OCI-LY3 (cell line): ENCODE measurements around the gene SLC8A1.

ENCODE experiments used
- H2AFZ ChIP-seq: fragments of 200-600, 300-600 bp; shearing (Covaris generic); 2 replicates; pipeline ENCODE4 v1.6.0; 2014; ENCODE audit warnings: antibody characterized with exemption, low read depth, low read length
- H3K27ac ChIP-seq: fragments of 200-600, 300-600 bp; sonication (generic); 2 replicates; pipeline ENCODE4 v1.5.1; 2014; ENCODE audit warnings: mild to moderate bottlenecking, low read length, moderate library complexity, mixed read lengths
- H3K27me3 ChIP-seq: fragments of 200-600, 300-600 bp; sonication (generic); 2 replicates; pipeline ENCODE4 v1.6.1; 2014; ENCODE audit warnings: low read depth, low read length, mixed read lengths
- H3K36me3 ChIP-seq: fragments of 200-600, 300-600 bp; sonication (generic); replicated peaks from 2 replicates; pipeline ENCODE3; 2014; ENCODE audit warnings: low read depth, low read length, mixed read lengths
- H3K4me1 ChIP-seq: fragments of 300-600, 200-600 bp; sonication (generic); 2 replicates; pipeline ENCODE4 v1.6.1; 2014; ENCODE audit warnings: low read length, mixed read lengths
- H3K4me2 ChIP-seq: fragments of 200-600, 300-600 bp; sonication (generic); 2 replicates; pipeline ENCODE4 v1.6.1; 2014; ENCODE audit warnings: low read length, mixed read lengths
- H3K4me3 ChIP-seq: fragments of 300-600, 200-600 bp; sonication (generic); 2 replicates; pipeline ENCODE4 v1.5.1; 2014; ENCODE audit warnings: antibody characterized with exemption, mild to moderate bottlenecking, low read length, moderate library complexity
- H3K79me2 ChIP-seq: fragments of 300-600, 200-600 bp; shearing (Covaris generic); 2 replicates; pipeline ENCODE4 v1.6.1; 2014; ENCODE audit warnings: mild to moderate bottlenecking, low read length, mixed read lengths
- H3K9ac ChIP-seq: fragments of 300-600, 200-600 bp; shearing (Covaris generic); 2 replicates; pipeline ENCODE4 v1.6.0; 2014; ENCODE audit warnings: mild to moderate bottlenecking, low read length, moderate library complexity
- H3K9me3 ChIP-seq: fragments of 200-600, 300-600 bp; shearing (Covaris generic); 2 replicates; pipeline ENCODE4 v1.6.1; 2014; ENCODE audit warnings: low read length, mixed read lengths; ENCODE audit not compliant: insufficient read depth
- H4K20me1 ChIP-seq: fragments of 200-600, 300-600 bp; sonication (generic); 2 replicates; pipeline ENCODE4 v1.6.1; 2016; ENCODE audit warnings: low read length, mixed read lengths; ENCODE audit not compliant: insufficient read depth
- CTCF ChIP-seq: fragments of 200-600, 300-600 bp; sonication (generic); IDR thresholded peaks from 2 replicates; pipeline ENCODE4 v1.5.1; 2014; ENCODE audit warnings: antibody characterized with exemption, low read length, low read depth
- EZH2phosphoT487 ChIP-seq: fragments of 200-600 bp; shearing (Covaris generic); IDR thresholded peaks from 2 replicates; pipeline ENCODE4 v1.6.1; 2018; ENCODE audit warnings: antibody characterized with exemption, mixed run types, low read depth

Gene SLC8A1

GRCh38 chr2:40204268-40204667, 247.6 kb downstream of the SLC8A1 start:
- H3K79me2 ChIP-seq = no peaks in the 10 kb centered on the region
- no peak overlapping the region for H3K4me2 ChIP-seq
- H3K9ac ChIP-seq = no peak overlapping the region
- no peak overlapping the region for H3K4me3 ChIP-seq
- H3K9me3 ChIP-seq = no peaks in the 10 kb centered on the region
- no peak overlapping the region for H2AFZ ChIP-seq
- H4K20me1 ChIP-seq = no peaks in the 10 kb centered on the region
- H3K27ac ChIP-seq = no peak overlapping the region
- no peaks in the 10 kb centered on the region for H3K36me3 ChIP-seq
- H3K27me3 ChIP-seq = no peaks in the 10 kb centered on the region
- no peaks in the 10 kb centered on the region for H3K4me1 ChIP-seq
- no peak for TF ChIP-seq CTCF
- TF ChIP-seq EZH2phosphoT487 = no peak

DNA sequence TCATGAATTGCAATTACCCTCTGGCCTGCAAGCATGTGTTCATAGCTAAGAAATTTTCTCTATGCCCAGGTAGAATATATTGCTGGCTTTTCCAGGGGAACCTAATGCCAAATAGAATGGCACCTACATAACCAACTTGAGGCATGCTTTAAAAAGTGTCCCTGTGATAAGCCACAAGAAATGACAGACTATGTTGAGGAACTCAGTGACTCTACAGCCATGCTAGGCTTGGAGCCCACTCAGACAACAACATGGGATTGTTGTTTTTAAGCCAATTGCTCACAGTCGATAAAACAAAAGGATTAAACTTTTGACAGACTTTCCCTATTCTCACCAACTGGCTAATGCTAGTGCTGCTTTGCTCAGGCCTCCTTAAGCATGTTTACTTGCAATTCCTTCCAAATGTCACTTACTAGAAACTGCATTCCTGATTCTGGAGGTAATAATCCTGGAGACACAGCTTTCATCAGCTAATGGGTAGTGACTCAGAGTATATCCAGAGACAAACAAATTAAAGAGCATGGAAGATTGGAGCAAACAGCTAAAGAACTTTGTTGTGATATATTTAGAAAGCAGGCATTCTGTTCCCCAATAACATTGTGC, 249.0 kb downstream of the SLC8A1 start:
- Histone ChIP-seq H2AFZ (no peak overlapping the region), H3K9me3 (no peaks in the 10 kb centered on the region), H3K27me3 (no peaks in the 10 kb centered on the region), H3K36me3 (no peaks in the 10 kb centered on the region), H3K4me1 (no peaks in the 10 kb centered on the region), H3K79me2 (no peaks in the 10 kb centered on the region), H3K27ac (no peak overlapping the region), H3K4me2 (no peak overlapping the region), H4K20me1 (no peaks in the 10 kb centered on the region), H3K4me3 (no peak overlapping the region), H3K9ac (no peak overlapping the region)
- TF ChIP-seq EZH2phosphoT487 = no peak
- TF ChIP-seq CTCF = no peak

DNA sequence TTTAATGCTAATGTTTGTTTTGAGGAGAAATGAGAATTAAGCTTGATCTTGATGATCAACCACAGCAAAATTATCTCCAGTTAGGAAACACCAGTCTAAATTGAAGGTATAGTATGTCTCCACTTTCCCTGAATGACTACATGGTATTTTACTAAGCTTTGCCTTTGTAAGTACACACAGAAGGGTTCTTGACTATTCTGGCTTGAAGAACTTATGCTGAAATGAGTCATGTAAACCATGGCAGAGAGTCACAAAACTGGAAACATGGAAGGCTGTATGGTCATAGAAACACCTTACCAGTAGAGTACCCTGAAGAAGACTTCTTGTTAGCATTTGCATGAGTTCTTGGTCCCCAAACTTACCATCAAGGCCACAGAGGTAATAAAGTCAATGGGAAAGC, 250.5 kb downstream of the SLC8A1 start:
- Histone ChIP-seq H3K27me3 (no peaks in the 10 kb centered on the region), H3K36me3 (no peaks in the 10 kb centered on the region), H3K4me1 (no peaks in the 10 kb centered on the region), H4K20me1 (no peaks in the 10 kb centered on the region), H3K9me3 (no peaks in the 10 kb centered on the region), H3K4me2 (no peak overlapping the region), H2AFZ (no peak overlapping the region), H3K9ac (no peak overlapping the region), H3K4me3 (no peak overlapping the region), H3K27ac (no peak overlapping the region), H3K79me2 (no peaks in the 10 kb centered on the region)
- TF ChIP-seq EZH2phosphoT487 = no peak
- no peak for TF ChIP-seq CTCF

GRCh38 chr2:40200366-40200915, 251.4 kb downstream of the SLC8A1 start:
- no peak overlapping the region for H3K27ac ChIP-seq
- no peaks in the 10 kb centered on the region for H3K4me1 ChIP-seq
- H3K9ac ChIP-seq = no peak overlapping the region
- no peak for TF ChIP-seq EZH2phosphoT487
- TF ChIP-seq CTCF = no peak
- no peak overlapping the region for H3K4me3 ChIP-seq
- no peak overlapping the region for H3K4me2 ChIP-seq
- no peaks in the 10 kb centered on the region for H4K20me1 ChIP-seq
- H3K27me3 ChIP-seq = no peaks in the 10 kb centered on the region
- no peak overlapping the region for H2AFZ ChIP-seq
- H3K9me3 ChIP-seq = no peaks in the 10 kb centered on the region
- H3K36me3 ChIP-seq = no peaks in the 10 kb centered on the region
- no peaks in the 10 kb centered on the region for H3K79me2 ChIP-seq
